GM19328 (cell line): ENCODE results near the gene OR8K5.
"Not testable (repeated sequence)": the region's sequence is repeated elsewhere in the genome, so short reads cannot be mapped to it uniquely, and the experiment has no call there.

ENCODE experiments used
- ATAC-seq: cut with Tn5 transposase; IDR thresholded peaks from one replicate; pipeline ENCODE4 v1.9.1; 2021; ENCODE audit warnings: mild to moderate bottlenecking, moderate library complexity; ENCODE audit not compliant: unreplicated experiment

Gene OR8K5, protein sequence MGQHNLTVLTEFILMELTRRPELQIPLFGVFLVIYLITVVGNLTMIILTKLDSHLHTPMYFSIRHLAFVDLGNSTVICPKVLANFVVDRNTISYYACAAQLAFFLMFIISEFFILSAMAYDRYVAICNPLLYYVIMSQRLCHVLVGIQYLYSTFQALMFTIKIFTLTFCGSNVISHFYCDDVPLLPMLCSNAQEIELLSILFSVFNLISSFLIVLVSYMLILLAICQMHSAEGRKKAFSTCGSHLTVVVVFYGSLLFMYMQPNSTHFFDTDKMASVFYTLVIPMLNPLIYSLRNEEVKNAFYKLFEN

DNA sequence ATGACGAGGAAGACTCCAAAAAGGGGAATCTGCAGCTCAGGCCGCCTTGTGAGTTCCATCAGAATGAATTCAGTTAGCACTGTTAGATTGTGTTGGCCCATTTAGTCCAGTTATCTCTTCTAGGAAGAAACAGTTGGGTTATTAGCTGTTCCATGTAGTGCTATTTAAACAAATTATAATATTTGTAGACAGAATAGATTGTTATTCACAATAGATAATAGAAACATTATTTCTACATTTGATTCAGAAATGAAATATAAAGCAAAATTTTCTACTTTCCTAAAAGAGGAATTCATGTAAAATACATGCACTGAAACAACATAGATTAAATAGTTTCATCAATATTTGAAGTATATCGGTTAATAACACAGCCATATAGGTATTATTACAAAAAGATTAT lies at the start of gene OR8K5:
OR8K5 (minus strand) TSS at position 101 of the 400 bp plus-strand sequence; CDS start at position 101, 0 bp downstream.
- ATAC-seq = no peak

DNA sequence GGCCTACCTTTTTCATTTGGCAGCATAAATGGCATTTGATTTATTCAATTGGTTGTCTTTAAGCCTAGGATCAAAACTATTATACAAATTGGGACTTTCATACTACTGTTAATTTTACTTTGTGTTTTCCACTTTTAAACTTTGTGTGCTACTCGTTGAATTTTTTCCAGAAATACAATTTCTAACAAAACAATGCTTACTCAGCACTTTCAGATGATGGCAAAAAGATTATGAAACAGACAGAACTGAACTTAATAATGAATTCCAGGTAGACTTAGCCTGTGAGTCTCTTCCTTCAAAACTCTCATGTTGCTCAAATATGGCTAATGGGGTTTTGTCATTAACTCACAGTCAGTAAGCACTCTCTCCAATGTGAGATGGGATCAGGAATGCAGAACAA lies 47.7 kb upstream of the OR8K5 start:
- no peak for ATAC-seq

DNA sequence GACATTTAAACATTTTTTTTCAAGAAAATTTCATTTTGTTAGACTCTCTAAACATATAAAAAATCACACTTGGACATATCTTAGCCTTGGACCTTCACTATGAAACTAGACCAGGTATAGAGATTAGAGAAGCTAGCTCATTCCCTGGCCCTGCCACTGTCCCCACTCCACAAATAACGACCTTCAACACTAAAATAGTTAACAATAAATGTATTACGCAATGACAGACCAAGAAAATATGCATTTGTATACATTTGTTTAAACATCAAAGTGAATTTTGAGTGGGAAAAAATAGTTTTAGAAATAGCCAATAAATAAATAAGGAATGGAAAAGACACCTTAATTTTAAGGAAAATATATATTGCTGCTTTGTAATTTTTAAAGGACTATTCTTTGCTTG lies 37.2 kb upstream of the OR8K5 start:
- ATAC-seq = no peak

DNA sequence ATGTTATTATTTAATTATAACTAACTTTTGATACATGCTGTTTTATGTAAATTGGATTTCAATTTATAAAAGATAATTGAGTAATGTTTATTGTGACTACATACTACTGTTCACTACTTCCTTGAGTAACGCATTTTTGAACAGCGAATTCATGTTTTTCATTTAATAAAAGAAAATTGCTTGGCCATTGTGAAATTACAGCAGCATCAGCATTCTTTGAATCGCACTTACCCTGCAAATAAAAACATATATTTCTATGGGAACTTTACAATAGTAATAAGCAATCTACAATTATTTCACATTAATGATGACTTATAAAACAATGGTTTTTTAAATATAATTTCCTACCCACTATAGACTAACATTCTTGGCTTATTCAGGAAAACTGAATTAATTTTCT lies 36.6 kb upstream of the OR8K5 start:
- ATAC-seq = no peak

DNA sequence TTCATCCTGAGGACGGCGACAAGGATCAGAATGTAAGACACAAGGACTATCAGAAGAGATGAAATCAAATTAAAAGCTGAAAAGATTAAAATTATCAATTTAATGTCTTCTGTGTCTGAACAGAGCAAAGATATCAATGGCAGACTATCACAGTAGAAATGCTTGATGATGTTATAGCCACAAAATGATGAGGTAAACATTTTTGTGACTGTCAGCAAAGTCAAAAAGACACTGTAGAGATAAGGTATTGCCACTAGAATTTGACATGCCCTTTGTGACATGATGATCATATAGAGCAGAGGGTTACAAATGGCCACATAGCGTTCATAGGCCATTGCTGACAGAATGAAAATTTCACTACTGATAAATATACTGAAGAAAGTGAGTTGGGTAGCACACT lies 28.5 kb upstream of the OR8K5 start:
- no peak for ATAC-seq

DNA sequence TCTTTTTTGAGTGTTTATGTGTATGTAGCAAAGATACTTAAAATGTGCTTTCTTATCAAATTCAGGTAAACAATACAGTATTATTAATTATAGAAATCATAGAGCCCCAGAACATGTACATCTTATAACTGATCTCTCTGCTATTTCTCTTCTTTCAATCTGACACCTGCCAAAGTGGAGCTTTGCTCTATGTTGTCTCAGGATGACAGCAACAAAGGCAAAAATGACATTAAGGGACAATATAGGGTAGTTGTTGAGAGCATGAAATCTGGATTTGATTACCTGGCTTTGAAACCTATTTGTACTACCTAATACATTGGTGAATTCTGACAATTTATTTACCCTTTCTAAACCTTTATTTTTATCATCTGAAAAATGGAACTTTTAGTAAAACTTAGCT lies 23.3 kb upstream of the OR8K5 start:
- no peak for ATAC-seq

DNA sequence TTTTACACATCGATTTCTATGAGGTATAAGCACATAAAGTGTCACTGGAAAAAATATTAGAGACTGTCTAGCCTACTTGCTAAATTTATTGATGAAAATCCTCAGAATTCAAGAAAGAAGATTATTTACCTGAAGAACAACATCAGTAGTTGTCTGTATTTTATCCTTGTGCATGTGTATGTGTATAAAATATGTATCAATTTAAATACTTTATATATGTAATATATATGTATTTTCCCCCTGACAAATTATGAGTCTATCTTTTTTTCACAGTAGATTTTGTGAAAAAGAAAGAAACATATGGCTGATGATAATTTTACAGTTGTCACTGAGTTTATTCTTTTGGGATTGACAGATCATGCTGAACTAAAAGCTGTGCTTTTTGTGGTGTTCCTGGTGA lies 16.2 kb upstream of the OR8K5 start, which contains the start of gene OR5J2:
OR5J2 (plus strand) TSS at position 301 of the 400 bp plus-strand sequence; CDS start at position 301, 0 bp downstream.
- ATAC-seq = no peak

DNA sequence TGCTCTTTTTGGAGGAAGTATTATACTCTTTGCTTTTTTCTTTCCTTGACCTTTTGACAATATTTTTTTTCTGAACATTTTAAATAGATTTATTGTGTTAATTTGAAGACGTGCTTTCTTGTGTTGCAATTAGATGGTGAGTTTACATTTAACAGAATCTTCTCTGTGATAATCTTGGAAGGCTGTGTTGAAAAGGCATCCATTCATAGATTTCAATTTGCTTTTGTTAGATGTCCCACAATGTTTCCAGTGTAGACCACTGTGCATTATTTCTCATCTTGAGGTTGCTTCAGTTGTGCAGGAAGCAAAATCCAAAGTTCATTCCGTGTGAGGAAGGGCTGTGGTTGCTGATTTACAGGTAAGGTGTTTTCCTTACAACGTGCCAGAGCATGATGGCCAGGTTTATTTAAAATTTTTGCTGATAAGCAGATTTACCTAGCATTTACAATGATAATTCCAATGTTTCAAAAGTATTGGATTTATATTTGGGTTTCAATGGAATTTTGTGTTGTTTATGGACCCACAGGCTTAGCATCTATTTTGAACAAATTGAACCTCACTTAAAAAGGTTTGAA lies 12.2 kb upstream of the OR8K5 start:
- ATAC-seq = no peak

DNA sequence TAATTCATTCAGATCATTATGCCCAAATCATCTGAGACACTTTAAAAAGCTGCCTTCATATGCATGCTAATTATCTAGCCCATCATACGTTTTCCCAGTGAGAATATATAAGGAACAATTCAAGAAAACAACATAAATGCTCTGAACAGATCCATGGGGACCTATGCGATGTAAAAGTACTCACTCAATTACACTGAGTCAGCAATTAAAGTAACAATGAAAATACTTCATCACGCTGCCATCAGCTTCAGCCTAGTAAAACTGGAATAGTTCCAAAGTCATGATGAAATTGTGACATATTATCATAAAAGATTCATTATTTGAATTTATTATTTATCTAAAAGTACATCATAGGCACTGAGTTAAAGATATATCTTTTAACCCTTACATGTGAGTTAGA lies 3.7 kb upstream of the OR8K5 start:
- ATAC-seq = no peak

DNA sequence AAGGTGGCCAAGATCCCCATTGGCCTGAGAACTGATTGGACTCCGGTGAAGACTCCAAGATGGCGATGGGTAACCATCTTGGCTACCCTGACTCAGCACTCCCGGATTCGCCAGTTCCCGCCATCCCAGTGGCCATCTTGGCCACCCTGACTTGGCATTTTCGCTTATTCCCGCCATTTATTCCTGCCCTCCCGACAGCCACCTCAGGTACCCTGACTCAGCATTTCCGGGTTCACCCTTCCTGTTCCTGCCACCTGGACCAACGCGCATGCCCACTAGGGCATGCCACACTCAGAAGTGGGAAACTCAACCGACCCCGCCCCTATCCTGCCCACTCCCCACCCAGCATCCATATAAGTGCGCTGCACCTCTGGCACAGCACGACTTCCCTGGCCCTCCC lies 7.8 kb downstream of the OR8K5 start:
- ATAC-seq = no peak

DNA sequence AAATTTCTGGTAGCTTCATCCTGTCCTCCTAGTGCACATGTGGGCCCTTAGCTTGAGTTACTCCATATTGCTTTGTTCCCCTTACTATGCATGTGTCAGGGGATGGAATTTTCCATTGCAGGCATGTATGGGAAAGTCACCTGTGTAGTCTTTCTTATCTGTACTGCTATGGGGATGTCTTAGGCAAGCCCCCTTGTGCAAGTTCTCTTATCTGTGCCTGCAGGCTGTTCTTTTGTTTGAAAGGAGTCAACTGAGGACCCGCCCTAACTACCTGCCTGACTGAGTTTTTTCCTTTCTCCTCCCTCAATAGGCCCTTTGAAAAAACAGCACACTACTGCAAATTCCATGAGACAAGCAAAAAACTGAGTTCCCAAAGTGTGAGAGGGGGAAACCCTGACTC lies 8.7 kb downstream of the OR8K5 start:
- ATAC-seq = no peak

DNA sequence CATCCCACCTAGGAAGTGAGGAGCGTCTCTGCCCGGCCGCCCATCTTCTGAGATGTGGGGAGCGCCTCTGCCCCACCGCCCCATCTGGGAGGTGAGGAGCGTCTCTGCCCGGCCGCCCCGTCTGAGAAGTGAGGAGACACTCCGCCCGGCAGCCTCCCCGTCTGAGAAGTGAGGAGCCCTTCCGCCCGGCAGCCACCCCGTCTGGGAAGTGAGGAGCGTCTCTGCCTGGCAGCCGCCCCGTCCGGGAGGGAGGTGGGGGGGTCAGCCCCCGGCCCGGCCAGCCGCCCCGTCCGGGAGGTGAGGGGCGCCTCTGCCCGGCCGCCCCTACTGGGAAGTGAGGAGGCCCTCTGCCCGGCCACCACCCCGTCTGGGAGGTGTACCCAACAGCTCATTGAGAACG lies 16.4 kb downstream of the OR8K5 start:
- ATAC-seq = not testable (repeated sequence)

DNA sequence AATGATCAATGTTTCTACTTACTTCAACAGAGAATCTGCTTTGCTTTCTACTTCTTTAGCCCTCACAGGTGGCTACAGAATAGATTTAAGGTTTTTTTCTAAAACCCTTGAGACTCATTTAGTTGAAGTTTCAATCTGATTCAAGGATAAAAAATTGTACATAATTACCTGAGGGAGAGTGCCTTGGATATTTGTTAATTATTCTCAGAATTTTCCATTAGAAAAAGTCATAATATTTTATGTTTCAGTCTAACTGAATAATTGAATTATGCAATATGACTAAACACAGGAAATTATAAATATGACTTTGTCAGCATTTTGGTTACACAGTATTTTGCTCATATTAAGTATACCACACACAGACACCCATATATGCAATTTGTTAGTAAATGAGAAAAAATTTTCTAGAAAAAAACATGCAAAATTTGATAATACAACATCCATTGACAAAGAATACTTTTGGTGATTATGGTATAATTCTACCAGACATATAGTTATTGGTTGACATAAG lies 19.9 kb downstream of the OR8K5 start, which contains the start of gene OR8J3:
OR8J3 (minus strand) TSS at position 51 of the 511 bp plus-strand sequence. CDS start 2,483 bp downstream, outside the sequence.
- no peak for ATAC-seq

DNA sequence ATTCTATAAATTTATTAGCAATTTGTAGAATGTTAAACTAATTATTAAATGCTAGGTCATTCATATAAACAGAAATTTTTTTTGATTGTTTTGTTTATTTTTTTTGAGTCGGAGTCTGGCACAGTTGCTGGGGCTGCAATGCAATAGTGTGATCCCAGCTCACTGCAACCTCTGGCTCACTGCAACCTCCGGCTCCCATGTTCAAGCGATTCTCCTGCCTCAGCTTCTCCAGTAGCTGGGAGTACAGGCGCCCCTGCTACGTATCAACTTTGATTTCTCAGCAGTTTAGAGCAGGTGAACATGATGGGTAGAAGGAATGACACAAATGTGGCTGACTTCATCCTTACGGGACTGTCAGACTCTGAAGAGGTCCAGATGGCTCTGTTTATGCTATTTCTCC lies 38.0 kb downstream of the OR8K5 start, which contains the start of gene OR8H3:
OR8H3 (plus strand) TSS at position 301 of the 400 bp plus-strand sequence; CDS start at position 301, 0 bp downstream.
- ATAC-seq = no peak
